ENCODE results near the gene EVPLL. TPM values are rescaled to one million over a fixed set of nuclear protein-coding genes. Genes with fewer than 3 reads are reported as not detected.

Gene EVPLL
- total and polyA plus RNA-seq, 2 experiments from 2014 or later: 0.18 to 0.42 TPM

- Histone ChIP-seq H3K27me3 (ENCODE audit: insufficient read depth) (no peaks in the 10 kb centered on the region), H3K4me2 (peak overlapping the region; percentile 96), H3K9me2 (ENCODE audit: insufficient read depth) (no peaks in the 10 kb centered on the region), H3K36me3 (ENCODE audit: insufficient read depth) (peaks cover 16% of the 10 kb centered on the region; the same call in 1 of the 2 replicates), H3F3A (replicated peaks; ENCODE audit: low read depth) (0 out of 2 replicates have a peak, but pooled peaks cover 4% of the 10 kb centered on the region), H3K4me3 (peak overlapping the region; percentile 97), H3K27ac (ENCODE audit: low read depth) (0 out of 2 replicates have a peak overlapping the region, but pooled peaks have one; percentile 45), H2AFZ (peak overlapping the region; percentile 95), H4K20me1 (replicated peaks; ENCODE audit: insufficient read depth) (0 out of 2 replicates have a peak, but pooled peaks cover 11% of the 10 kb centered on the region), H3K79me2 (replicated peaks; ENCODE audit: insufficient read depth) (peaks cover 49% of the 10 kb centered on the region), H3K4me1 (ENCODE audit: insufficient read depth) (peaks cover 8% of the 10 kb centered on the region; the same call in 1 of the 2 replicates)
- peak overlapping the region; percentile 90 for H3K4me3 Mint-ChIP-seq
- peaks cover 20% of the 10 kb centered on the region; the same call in 2 of the 3 replicates for H3K36me3 Mint-ChIP-seq (ENCODE audit: low read depth)
- H3K9me3 Mint-ChIP-seq: no peaks in the 10 kb centered on the region
- TF ChIP-seq CREB1 (CRISPR knock-in tag; IDR thresholded peaks at IDR 0.05; ENCODE audit: low read depth) (no peak), EZH2 (IDR thresholded peaks at IDR 0.05; ENCODE audit: low read depth, unreplicated experiment) (no peak), STAT1 (IDR thresholded peaks at IDR 0.05; ENCODE audit: unreplicated experiment) (no peak), NANOG (IDR thresholded peaks at IDR 0.05; ENCODE audit: borderline replicate concordance) (no peak), CTCF (conservative IDR thresholded peaks at IDR 0.05; ENCODE audit: low read depth in 2 of 2) (no peak), ZNF114 (CRISPR knock-in tag; IDR thresholded peaks at IDR 0.05) (no peak)
- peak overlapping the region; percentile 82 for H3K27ac Mint-ChIP-seq
- no peak for DNase-seq (ENCODE audit: low spot score)
- ATAC-seq: no peak
- H3K4me1 Mint-ChIP-seq: peaks cover 11% of the 10 kb centered on the region; the same call in 2 of the 3 replicates
- H3K27me3 Mint-ChIP-seq (ENCODE audit: insufficient read depth, low read depth, poor library complexity): peaks cover 5% of the 10 kb centered on the region
Observed at GRCh38 chr17:18361837-18362697, 15.5 kb upstream of the EVPLL start.

GRCh38 chr17:18362698-18363100 is 14.9 kb upstream of the EVPLL start:
- H3K9me3 Mint-ChIP-seq: no peaks in the 10 kb centered on the region
- Histone ChIP-seq H2AFZ (peak overlapping the region; percentile 95), H3K36me3 (ENCODE audit: insufficient read depth) (peaks cover 16% of the 10 kb centered on the region; the same call in 1 of the 2 replicates), H3K4me3 (peak overlapping the region; percentile 97), H3K9me2 (ENCODE audit: insufficient read depth) (no peaks in the 10 kb centered on the region), H3K79me2 (replicated peaks; ENCODE audit: insufficient read depth) (peaks cover 43% of the 10 kb centered on the region), H4K20me1 (replicated peaks; ENCODE audit: insufficient read depth) (0 out of 2 replicates have a peak, but pooled peaks cover 7% of the 10 kb centered on the region), H3K27me3 (ENCODE audit: insufficient read depth) (no peaks in the 10 kb centered on the region), H3F3A (replicated peaks; ENCODE audit: low read depth) (0 out of 2 replicates have a peak, but pooled peaks cover 4% of the 10 kb centered on the region), H3K4me1 (ENCODE audit: insufficient read depth) (peaks cover 8% of the 10 kb centered on the region; the same call in 1 of the 2 replicates), H3K27ac (ENCODE audit: low read depth) (0 out of 2 replicates have a peak overlapping the region, but pooled peaks have one; percentile 45), H3K4me2 (peak overlapping the region; percentile 96)
- peak overlapping the region; percentile 90 for H3K4me3 Mint-ChIP-seq
- peaks cover 5% of the 10 kb centered on the region for H3K27me3 Mint-ChIP-seq (ENCODE audit: insufficient read depth, low read depth, poor library complexity)
- no peak for TF ChIP-seq REST (IDR thresholded peaks at IDR 0.05; ENCODE audit: unreplicated experiment)
- no peak for TF ChIP-seq STAT1 (IDR thresholded peaks at IDR 0.05; ENCODE audit: unreplicated experiment)
- TF ChIP-seq ETS1 (IDR thresholded peaks at IDR 0.05): no peak
- no peak for TF ChIP-seq ZNF114 (CRISPR knock-in tag; IDR thresholded peaks at IDR 0.05)
- TF ChIP-seq JUNB (IDR thresholded peaks at IDR 0.05; ENCODE audit: unreplicated experiment): no peak
- no peak for TF ChIP-seq EZH2 (IDR thresholded peaks at IDR 0.05; ENCODE audit: low read depth, unreplicated experiment)
- DNase-seq (ENCODE audit: low spot score) (peak; percentile 50), ATAC-seq (peak; percentile 18)
- peaks cover 11% of the 10 kb centered on the region; the same call in 2 of the 3 replicates for H3K4me1 Mint-ChIP-seq
- peaks cover 20% of the 10 kb centered on the region; the same call in 2 of the 3 replicates for H3K36me3 Mint-ChIP-seq (ENCODE audit: low read depth)
- H3K27ac Mint-ChIP-seq: peak overlapping the region; percentile 82

Measured in GM23338 (cell line).